ENCODE results near the gene GDPD3.

GRCh38 chr16:30131869-30132475, 18.6 kb upstream of the GDPD3 start:
- TF ChIP-seq, protein P1, sequence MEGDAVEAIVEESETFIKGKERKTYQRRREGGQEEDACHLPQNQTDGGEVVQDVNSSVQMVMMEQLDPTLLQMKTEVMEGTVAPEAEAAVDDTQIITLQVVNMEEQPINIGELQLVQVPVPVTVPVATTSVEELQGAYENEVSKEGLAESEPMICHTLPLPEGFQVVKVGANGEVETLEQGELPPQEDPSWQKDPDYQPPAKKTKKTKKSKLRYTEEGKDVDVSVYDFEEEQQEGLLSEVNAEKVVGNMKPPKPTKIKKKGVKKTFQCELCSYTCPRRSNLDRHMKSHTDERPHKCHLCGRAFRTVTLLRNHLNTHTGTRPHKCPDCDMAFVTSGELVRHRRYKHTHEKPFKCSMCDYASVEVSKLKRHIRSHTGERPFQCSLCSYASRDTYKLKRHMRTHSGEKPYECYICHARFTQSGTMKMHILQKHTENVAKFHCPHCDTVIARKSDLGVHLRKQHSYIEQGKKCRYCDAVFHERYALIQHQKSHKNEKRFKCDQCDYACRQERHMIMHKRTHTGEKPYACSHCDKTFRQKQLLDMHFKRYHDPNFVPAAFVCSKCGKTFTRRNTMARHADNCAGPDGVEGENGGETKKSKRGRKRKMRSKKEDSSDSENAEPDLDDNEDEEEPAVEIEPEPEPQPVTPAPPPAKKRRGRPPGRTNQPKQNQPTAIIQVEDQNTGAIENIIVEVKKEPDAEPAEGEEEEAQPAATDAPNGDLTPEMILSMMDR (conservative IDR thresholded peaks at IDR 0.05; ENCODE audit: low read depth in 2 of 2), result no peak
- TF ChIP-seq EZH2phosphoT487 (IDR thresholded peaks at IDR 0.05; ENCODE audit: unreplicated experiment), result no peak
- no peak for TF ChIP-seq EZH2 (IDR thresholded peaks at IDR 0.05; ENCODE audit: low read depth, unreplicated experiment)
- TF ChIP-seq, protein P2, sequence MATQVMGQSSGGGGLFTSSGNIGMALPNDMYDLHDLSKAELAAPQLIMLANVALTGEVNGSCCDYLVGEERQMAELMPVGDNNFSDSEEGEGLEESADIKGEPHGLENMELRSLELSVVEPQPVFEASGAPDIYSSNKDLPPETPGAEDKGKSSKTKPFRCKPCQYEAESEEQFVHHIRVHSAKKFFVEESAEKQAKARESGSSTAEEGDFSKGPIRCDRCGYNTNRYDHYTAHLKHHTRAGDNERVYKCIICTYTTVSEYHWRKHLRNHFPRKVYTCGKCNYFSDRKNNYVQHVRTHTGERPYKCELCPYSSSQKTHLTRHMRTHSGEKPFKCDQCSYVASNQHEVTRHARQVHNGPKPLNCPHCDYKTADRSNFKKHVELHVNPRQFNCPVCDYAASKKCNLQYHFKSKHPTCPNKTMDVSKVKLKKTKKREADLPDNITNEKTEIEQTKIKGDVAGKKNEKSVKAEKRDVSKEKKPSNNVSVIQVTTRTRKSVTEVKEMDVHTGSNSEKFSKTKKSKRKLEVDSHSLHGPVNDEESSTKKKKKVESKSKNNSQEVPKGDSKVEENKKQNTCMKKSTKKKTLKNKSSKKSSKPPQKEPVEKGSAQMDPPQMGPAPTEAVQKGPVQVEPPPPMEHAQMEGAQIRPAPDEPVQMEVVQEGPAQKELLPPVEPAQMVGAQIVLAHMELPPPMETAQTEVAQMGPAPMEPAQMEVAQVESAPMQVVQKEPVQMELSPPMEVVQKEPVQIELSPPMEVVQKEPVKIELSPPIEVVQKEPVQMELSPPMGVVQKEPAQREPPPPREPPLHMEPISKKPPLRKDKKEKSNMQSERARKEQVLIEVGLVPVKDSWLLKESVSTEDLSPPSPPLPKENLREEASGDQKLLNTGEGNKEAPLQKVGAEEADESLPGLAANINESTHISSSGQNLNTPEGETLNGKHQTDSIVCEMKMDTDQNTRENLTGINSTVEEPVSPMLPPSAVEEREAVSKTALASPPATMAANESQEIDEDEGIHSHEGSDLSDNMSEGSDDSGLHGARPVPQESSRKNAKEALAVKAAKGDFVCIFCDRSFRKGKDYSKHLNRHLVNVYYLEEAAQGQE (IDR thresholded peaks at IDR 0.05; ENCODE audit: unreplicated experiment), result no peak
- no peak for TF ChIP-seq POLR2AphosphoS5 (IDR thresholded peaks at IDR 0.05; ENCODE audit: low read depth)
- TF ChIP-seq CREB1 (CRISPR knock-in tag; IDR thresholded peaks at IDR 0.05; ENCODE audit: low read depth), result no peak
- TF ChIP-seq ZNF331 (CRISPR knock-in tag; IDR thresholded peaks at IDR 0.05; ENCODE audit: low read depth), result no peak
- no peak for TF ChIP-seq JUNB (IDR thresholded peaks at IDR 0.05; ENCODE audit: unreplicated experiment)
